ENCODE data around the gene CCDC57.
"Not testable (repeated sequence)": the region's sequence is repeated elsewhere in the genome, so short reads cannot be mapped to it uniquely, and the experiment has no call there.

CCDC57 gene

DNA sequence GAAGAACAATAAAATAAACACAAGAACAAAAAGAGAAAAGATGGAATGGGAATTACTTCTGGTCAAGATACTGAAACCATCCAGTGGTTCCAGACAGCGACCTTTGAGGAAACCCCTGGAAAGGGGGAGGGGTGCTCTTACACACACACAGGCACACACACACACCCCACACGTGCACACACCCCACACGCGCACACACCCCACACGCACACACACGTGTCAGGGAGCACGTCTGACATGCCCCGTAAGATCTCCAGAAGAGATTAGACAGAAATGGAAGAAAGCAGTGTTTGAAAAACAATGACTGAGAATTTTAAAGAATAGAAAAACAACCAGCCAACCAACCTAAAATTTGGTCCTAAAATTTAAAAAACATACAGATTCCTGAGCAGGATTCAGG, 69.3 kb downstream of the CCDC57 start:
- no peaks in the 10 kb centered on the region for H3K9me3 ChIP-seq (ENCODE audit: control insufficient read depth in 5 of 5, low read length in 5 of 5)
- no peaks in the 10 kb centered on the region for H3K4me1 ChIP-seq (ENCODE audit: control insufficient read depth in 5 of 5, insufficient read depth in 5 of 5, low read length in 5 of 5)
- H3K27ac ChIP-seq (ENCODE audit: low read depth, low read length): no peak overlapping the region
- H3K36me3 ChIP-seq (ENCODE audit: control insufficient read depth in 5 of 5, insufficient read depth in 5 of 5, low read length in 5 of 5): no peaks in the 10 kb centered on the region
- no peak overlapping the region for H3K4me3 ChIP-seq (ENCODE audit: low read depth in 1 of 5, low read length in 5 of 5)
- H3K9ac ChIP-seq (ENCODE audit: low read length in 5 of 5): no peak overlapping the region
- no peaks in the 10 kb centered on the region for H3K27me3 ChIP-seq (ENCODE audit: control insufficient read depth in 5 of 5, insufficient read depth in 4 of 5, low read length in 5 of 5)

DNA sequence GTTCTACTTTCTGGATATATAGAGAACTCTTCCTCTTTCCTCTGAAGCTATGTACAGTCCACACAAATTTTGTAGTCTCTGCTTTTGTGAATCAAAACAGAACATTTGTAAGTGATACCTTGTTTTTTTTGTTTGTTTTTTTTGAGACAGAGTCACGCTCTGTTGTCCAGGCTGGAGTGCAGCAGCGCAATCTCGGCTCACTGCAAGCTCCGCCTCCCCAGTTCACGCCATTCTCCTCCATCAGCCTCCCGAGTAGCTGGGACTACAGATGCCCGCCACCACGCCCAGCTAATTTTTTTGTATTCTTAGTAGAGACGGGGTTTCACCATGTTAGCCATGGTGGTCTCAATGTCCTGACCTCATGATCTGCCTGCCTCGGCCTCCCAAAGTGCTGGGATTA, 72.7 kb downstream of the CCDC57 start:
- H3K4me3 ChIP-seq (ENCODE audit: low read depth in 1 of 5, low read length in 5 of 5); H3K36me3 ChIP-seq (ENCODE audit: control insufficient read depth in 5 of 5, insufficient read depth in 5 of 5, low read length in 5 of 5); H3K27me3 ChIP-seq (ENCODE audit: control insufficient read depth in 5 of 5, insufficient read depth in 4 of 5, low read length in 5 of 5); H3K4me1 ChIP-seq (ENCODE audit: control insufficient read depth in 5 of 5, insufficient read depth in 5 of 5, low read length in 5 of 5); H3K27ac ChIP-seq (ENCODE audit: low read depth, low read length); H3K9ac ChIP-seq (ENCODE audit: low read length in 5 of 5); H3K9me3 ChIP-seq (ENCODE audit: control insufficient read depth in 5 of 5, low read length in 5 of 5): not testable (repeated sequence)

DNA sequence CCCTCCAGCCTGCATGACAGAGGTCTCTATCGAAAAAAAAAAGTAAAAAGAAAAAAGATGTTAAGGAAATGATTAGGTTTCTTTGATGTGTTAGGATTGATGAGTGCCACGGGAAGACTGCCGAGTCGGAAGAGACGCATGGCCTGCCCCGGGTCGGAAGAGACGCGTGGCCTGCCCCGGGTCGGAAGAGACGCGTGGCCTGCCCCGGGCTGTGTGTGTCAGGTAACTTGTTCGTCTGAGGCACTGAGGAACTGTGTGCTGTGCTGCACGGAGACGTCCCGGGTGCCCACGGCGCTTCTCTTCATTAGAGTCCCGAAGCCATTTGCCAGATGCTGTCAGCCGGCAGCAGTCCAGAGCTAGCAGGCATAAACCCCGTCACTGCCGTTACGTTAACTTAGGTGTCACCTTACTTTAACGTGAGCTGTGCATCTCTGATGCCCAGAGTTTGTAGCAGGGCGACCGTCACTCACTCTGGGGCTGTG, 74.1 kb downstream of the CCDC57 start:
- Histone ChIP-seq H3K4me3 (ENCODE audit: low read depth in 1 of 5, low read length in 5 of 5) (no peak overlapping the region), H3K27me3 (ENCODE audit: control insufficient read depth in 5 of 5, insufficient read depth in 4 of 5, low read length in 5 of 5) (no peaks in the 10 kb centered on the region), H3K9me3 (ENCODE audit: control insufficient read depth in 5 of 5, low read length in 5 of 5) (no peaks in the 10 kb centered on the region), H3K9ac (ENCODE audit: low read length in 5 of 5) (no peak overlapping the region), H3K36me3 (ENCODE audit: control insufficient read depth in 5 of 5, insufficient read depth in 5 of 5, low read length in 5 of 5) (no peaks in the 10 kb centered on the region), H3K4me1 (ENCODE audit: control insufficient read depth in 5 of 5, insufficient read depth in 5 of 5, low read length in 5 of 5) (peaks cover 0 to 15% (median 9%) of the 10 kb centered on the region in 5 donors), H3K27ac (ENCODE audit: low read depth, low read length) (no peak overlapping the region)

DNA sequence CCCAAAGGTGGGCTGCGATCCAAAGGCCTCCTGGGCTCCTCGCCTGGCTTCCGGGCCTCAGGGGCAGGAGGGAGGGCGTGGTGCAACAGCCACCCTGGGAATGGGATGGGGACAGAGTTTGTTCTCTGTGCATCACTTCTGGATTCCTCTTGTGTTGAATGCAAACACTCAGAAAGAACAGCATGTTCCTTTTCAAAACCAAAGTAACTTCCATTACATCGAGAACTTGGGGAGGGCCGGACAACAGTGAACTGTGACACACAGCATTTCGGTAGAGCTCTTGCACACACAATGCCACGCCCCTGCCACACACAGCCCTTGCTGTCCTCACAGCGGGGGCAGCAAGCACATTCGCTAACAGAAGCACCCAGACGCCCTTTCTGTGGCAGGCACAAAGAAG, 78.5 kb downstream of the CCDC57 start:
- Histone ChIP-seq H3K9ac (ENCODE audit: low read length in 5 of 5) (peak overlapping the region in 2 of 5 donors; percentile 21 to 60), H3K4me3 (ENCODE audit: low read depth in 1 of 5, low read length in 5 of 5) (peak overlapping the region in 1 of 5 donors; percentile 0), H3K36me3 (ENCODE audit: control insufficient read depth in 5 of 5, insufficient read depth in 5 of 5, low read length in 5 of 5) (no peaks in the 10 kb centered on the region), H3K27ac (ENCODE audit: low read depth, low read length) (peak overlapping the region; percentile 93), H3K4me1 (ENCODE audit: control insufficient read depth in 5 of 5, insufficient read depth in 5 of 5, low read length in 5 of 5) (peaks cover 2 to 32% (median 30%) of the 10 kb centered on the region in 5 donors), H3K27me3 (ENCODE audit: control insufficient read depth in 5 of 5, insufficient read depth in 4 of 5, low read length in 5 of 5) (no peaks in the 10 kb centered on the region), H3K9me3 (ENCODE audit: control insufficient read depth in 5 of 5, low read length in 5 of 5) (no peaks in the 10 kb centered on the region)

DNA sequence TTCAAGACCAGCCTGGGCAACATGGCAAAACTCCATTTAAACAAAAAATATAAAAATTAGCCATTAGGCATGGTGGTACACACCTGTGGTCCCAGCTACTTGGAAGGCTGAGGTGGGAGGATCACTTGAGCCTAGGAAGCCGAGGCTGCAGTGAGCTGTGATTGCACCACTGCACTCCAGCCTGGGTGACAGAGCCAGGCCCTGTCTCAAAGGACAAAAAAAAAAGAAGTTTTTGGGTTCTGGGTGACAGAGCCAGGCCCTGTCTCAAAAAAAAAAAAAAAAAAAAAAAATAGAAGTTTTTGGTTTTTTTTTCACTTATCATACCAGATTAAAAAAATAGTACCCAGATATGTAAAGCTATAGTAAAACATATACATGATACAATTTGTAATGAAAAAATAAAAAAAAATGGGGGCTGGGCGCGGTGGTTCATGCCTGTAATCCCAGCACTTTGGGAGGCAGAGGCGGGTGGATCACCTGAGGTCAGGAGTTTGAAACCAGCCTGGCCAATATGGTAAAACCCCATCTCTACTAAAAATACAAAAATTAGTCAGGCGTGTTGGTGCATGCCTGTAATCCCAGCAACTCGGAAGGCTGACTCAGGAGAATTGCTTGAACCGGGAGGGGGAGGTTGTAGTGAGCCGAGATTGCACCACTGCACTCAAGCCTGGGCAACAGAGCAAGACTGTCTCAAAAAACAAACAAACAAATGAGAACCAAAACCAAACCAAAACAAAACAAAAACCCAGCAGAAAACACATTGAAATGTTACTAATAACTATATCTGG, 79.3 kb downstream of the CCDC57 start:
- H3K4me3 ChIP-seq (ENCODE audit: low read depth in 1 of 5, low read length in 5 of 5); H3K36me3 ChIP-seq (ENCODE audit: control insufficient read depth in 5 of 5, insufficient read depth in 5 of 5, low read length in 5 of 5); H3K27me3 ChIP-seq (ENCODE audit: control insufficient read depth in 5 of 5, insufficient read depth in 4 of 5, low read length in 5 of 5); H3K9me3 ChIP-seq (ENCODE audit: control insufficient read depth in 5 of 5, low read length in 5 of 5): not testable (repeated sequence)
- Histone ChIP-seq H3K27ac (ENCODE audit: low read depth, low read length) (peak overlapping the region; percentile 93), H3K9ac (ENCODE audit: low read length in 5 of 5) (peak overlapping the region in 2 of 5 donors; percentile 21 to 60), H3K4me1 (ENCODE audit: control insufficient read depth in 5 of 5, insufficient read depth in 5 of 5, low read length in 5 of 5) (peaks cover 2 to 32% (median 30%) of the 10 kb centered on the region in 5 donors)

DNA sequence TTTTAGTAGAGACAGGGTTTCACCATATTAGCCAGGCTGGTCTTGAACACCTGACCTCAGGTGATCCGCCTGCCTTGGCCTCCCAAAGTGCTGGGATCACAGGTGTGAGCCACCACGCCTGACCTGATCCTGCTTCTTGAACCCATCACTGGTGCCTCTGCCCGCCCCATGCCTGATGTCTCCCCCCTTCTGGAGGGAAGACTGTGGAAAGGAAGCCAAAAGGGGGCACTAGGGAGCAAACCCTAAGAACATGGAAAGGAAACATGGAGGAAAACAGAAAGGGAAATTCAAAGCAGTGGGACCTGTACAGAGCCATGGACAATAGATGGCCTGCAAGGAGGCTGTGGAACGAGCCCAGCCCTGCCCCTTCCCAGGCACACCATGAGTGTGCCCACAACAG, 83.5 kb downstream of the CCDC57 start:
- Histone ChIP-seq H3K36me3 (ENCODE audit: control insufficient read depth in 5 of 5, insufficient read depth in 5 of 5, low read length in 5 of 5) (peaks cover 0 to 17% (median 5%) of the 10 kb centered on the region in 5 donors), H3K4me1 (ENCODE audit: control insufficient read depth in 5 of 5, insufficient read depth in 5 of 5, low read length in 5 of 5) (peaks cover 2 to 26% (median 20%) of the 10 kb centered on the region in 5 donors), H3K27ac (ENCODE audit: low read depth, low read length) (no peak overlapping the region), H3K9me3 (ENCODE audit: control insufficient read depth in 5 of 5, low read length in 5 of 5) (no peaks in the 10 kb centered on the region), H3K27me3 (ENCODE audit: control insufficient read depth in 5 of 5, insufficient read depth in 4 of 5, low read length in 5 of 5) (no peaks in the 10 kb centered on the region), H3K4me3 (ENCODE audit: low read depth in 1 of 5, low read length in 5 of 5) (no peak overlapping the region), H3K9ac (ENCODE audit: low read length in 5 of 5) (no peak overlapping the region)

DNA sequence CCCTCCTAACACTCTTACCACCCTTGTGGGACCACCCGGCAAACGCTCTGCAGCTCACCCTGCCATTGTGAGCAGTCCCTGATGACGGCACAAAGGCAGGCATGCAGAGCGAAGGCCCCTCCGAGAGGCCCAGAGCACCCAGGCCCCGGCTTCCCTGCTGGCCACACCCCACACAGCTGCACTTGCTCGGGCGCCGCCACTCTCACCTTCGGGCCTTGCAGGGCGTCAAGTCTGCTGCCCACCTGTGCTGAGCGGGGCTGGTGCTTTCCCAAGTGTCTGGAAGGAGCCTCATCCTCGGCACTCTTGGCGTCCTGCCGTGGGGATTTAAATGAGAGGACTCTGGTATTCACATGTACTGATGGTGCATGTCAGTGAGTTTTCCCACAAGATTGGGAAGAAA, 84.4 kb downstream of the CCDC57 start:
- Histone ChIP-seq H3K27ac (ENCODE audit: low read depth, low read length) (no peak overlapping the region), H3K27me3 (ENCODE audit: control insufficient read depth in 5 of 5, insufficient read depth in 4 of 5, low read length in 5 of 5) (no peaks in the 10 kb centered on the region), H3K9me3 (ENCODE audit: control insufficient read depth in 5 of 5, low read length in 5 of 5) (no peaks in the 10 kb centered on the region), H3K36me3 (ENCODE audit: control insufficient read depth in 5 of 5, insufficient read depth in 5 of 5, low read length in 5 of 5) (peaks cover 0 to 18% (median 5%) of the 10 kb centered on the region in 5 donors), H3K4me3 (ENCODE audit: low read depth in 1 of 5, low read length in 5 of 5) (no peak overlapping the region), H3K9ac (ENCODE audit: low read length in 5 of 5) (no peak overlapping the region), H3K4me1 (ENCODE audit: control insufficient read depth in 5 of 5, insufficient read depth in 5 of 5, low read length in 5 of 5) (peaks cover 0 to 19% (median 17%) of the 10 kb centered on the region in 5 donors)

DNA sequence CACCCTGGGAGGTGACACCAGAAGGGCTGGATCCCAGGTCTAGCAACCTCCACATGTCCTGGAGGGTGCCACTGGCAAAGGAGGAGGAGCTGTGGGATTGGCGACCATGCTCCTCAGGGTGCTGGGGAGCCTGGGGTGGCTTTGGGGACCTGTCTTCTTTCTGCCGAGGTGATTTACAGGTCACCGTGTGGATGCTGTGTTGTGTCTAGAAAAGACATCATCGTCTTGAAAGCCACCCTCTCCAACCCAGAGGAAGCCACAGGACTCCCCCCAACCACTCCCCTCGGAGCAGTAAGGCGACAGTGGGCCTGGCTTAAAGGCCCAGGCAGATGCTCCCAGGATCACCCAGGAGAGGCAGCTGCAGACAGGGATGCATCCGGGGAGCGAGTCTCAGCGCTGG, 84.9 kb downstream of the CCDC57 start:
- H3K4me3 ChIP-seq (ENCODE audit: low read depth in 1 of 5, low read length in 5 of 5): no peak overlapping the region
- no peaks in the 10 kb centered on the region for H3K27me3 ChIP-seq (ENCODE audit: control insufficient read depth in 5 of 5, insufficient read depth in 4 of 5, low read length in 5 of 5)
- H3K4me1 ChIP-seq (ENCODE audit: control insufficient read depth in 5 of 5, insufficient read depth in 5 of 5, low read length in 5 of 5): peaks cover 0 to 14% (median 12%) of the 10 kb centered on the region in 5 donors
- no peaks in the 10 kb centered on the region for H3K9me3 ChIP-seq (ENCODE audit: control insufficient read depth in 5 of 5, low read length in 5 of 5)
- H3K36me3 ChIP-seq (ENCODE audit: control insufficient read depth in 5 of 5, insufficient read depth in 5 of 5, low read length in 5 of 5): peaks cover 0 to 18% (median 5%) of the 10 kb centered on the region in 5 donors
- no peak overlapping the region for H3K9ac ChIP-seq (ENCODE audit: low read length in 5 of 5)
- no peak overlapping the region for H3K27ac ChIP-seq (ENCODE audit: low read depth, low read length)

DNA sequence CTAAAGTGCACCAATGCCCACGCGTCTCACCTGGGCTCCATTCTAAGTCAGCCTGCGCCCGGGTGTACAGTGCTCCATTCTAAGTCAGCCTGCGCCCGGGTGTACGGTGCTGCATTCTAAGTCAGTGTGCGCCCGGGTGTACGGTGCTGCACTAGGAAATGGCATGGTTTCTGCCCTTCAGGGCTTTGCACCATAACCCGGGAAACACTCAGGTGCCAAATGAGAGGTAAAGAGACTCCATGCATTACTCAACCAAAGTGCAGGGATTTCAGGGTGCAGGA, 85.4 kb downstream of the CCDC57 start:
- H3K27me3 ChIP-seq (ENCODE audit: control insufficient read depth in 5 of 5, insufficient read depth in 4 of 5, low read length in 5 of 5): no peaks in the 10 kb centered on the region
- H3K36me3 ChIP-seq (ENCODE audit: control insufficient read depth in 5 of 5, insufficient read depth in 5 of 5, low read length in 5 of 5): peaks cover 0 to 19% (median 5%) of the 10 kb centered on the region in 5 donors
- no peaks in the 10 kb centered on the region for H3K9me3 ChIP-seq (ENCODE audit: control insufficient read depth in 5 of 5, low read length in 5 of 5)
- peaks cover 0 to 11% (median 8%) of the 10 kb centered on the region in 5 donors for H3K4me1 ChIP-seq (ENCODE audit: control insufficient read depth in 5 of 5, insufficient read depth in 5 of 5, low read length in 5 of 5)
- no peak overlapping the region for H3K9ac ChIP-seq (ENCODE audit: low read length in 5 of 5)
- H3K4me3 ChIP-seq (ENCODE audit: low read depth in 1 of 5, low read length in 5 of 5): no peak overlapping the region
- no peak overlapping the region for H3K27ac ChIP-seq (ENCODE audit: low read depth, low read length)

DNA sequence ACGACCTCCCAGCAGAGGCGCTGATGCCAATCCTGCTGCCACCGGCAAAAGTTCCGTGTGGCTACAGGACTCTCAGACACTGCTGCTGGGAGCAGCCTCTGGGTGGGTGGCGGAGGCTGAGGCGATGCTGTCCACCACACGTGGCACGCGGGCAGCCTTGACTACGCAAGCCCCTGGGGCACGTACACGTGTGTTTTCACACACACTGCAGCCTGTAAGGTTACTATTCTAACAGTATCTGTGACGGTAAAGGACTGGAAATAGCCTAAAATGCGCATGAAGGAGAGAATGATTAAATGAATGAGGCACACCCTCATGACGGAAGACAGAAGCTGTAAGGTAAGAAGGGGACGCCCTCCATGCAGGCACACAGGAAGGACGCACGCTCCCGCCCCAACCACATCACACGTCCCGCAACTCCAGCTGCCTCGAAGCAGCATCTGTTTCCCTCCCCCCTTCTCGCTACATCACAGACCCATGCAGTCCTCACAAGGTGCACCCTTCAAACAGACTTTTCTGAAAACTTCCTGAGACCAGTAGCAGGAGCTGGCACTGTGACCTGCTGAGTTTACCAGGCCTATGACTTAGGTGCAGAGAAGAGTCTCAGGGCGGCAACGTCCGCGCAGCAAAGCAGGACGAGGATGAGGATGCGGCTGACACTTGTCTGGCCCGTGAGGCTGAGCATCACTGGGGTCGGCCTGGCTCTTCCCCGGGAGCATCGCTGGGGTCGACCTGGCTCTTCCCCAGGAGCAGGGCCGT, 85.9 kb downstream of the CCDC57 start:
- H3K9me3 ChIP-seq (ENCODE audit: control insufficient read depth in 5 of 5, low read length in 5 of 5): no peaks in the 10 kb centered on the region
- no peak overlapping the region for H3K4me3 ChIP-seq (ENCODE audit: low read depth in 1 of 5, low read length in 5 of 5)
- H3K36me3 ChIP-seq (ENCODE audit: control insufficient read depth in 5 of 5, insufficient read depth in 5 of 5, low read length in 5 of 5): peaks cover 0 to 22% (median 5%) of the 10 kb centered on the region in 5 donors
- H3K4me1 ChIP-seq (ENCODE audit: control insufficient read depth in 5 of 5, insufficient read depth in 5 of 5, low read length in 5 of 5): peaks cover 0 to 7% (median 4%) of the 10 kb centered on the region in 5 donors
- no peaks in the 10 kb centered on the region for H3K27me3 ChIP-seq (ENCODE audit: control insufficient read depth in 5 of 5, insufficient read depth in 4 of 5, low read length in 5 of 5)
- H3K9ac ChIP-seq (ENCODE audit: low read length in 5 of 5): no peak overlapping the region
- H3K27ac ChIP-seq (ENCODE audit: low read depth, low read length): no peak overlapping the region

All from subcutaneous abdominal adipose tissue (tissue), 5 donors.